ENCODE measurements around the gene PRSS33.

The PRSS33 gene

GRCh38 chr16:2743007-2743810 is 44.2 kb downstream of the PRSS33 start:
- DNase-seq (ENCODE audit: low read depth in 2 of 3, low spot score in 1 of 3), result no peak

DNA sequence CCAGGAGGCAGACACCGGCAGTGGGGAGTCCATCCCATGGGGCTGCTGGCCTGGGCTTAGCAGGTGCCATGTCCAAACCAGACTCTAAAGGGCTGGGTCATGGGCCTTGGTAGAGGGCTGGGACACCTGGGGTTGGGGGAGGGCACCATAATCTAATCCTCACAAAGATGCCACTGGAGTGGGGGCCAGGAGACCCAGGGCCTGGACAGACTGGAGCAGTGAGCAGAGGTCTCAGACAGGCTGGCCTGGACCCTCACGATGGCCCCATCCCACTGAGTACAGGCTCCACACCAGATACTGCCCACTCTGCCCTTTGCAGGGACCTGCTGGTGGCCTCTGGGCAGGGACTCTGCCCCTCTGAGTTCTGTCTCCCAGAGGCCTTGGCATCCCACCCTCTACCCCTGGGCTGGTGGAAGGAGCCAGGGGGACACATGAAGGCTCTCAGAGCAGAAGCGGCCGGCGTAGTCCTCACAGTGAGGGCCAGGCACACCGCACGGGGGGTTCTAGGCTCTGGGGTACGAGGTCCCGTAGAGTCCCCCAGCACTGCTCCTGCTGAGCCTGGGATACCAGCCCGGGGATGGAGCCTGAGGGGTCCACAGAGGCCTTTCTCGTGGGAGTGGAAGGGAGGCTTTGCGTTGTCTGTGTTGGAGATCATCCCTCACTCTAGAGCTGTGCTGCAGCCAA is 44.9 kb downstream of the PRSS33 start:
- DNase-seq (ENCODE audit: low read depth in 2 of 3, low spot score in 1 of 3), result no peak

DNA sequence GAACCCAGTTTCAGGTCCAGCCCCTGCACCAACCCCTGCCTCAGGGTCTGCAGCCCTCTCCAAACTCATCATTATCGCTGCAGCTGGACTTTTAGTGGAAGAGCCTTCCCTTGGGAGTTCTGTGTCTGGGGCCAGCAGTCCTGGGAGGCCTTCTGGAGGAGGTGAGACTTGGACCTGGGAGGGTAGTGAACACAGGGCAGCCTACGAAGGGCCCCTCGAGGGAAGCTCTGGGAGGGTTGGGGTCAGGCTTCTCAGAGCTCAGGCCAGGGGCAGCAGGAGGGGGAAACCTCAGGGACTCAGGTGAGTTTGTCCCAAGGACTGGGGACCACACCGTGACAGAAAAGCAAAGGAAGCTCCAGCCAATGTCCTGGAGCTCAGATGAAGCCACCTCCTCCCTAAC is 46.2 kb downstream of the PRSS33 start:
- DNase-seq (ENCODE audit: low read depth in 2 of 3, low spot score in 1 of 3), result no peak

- DNase-seq (ENCODE audit: low read depth in 2 of 3, low spot score in 1 of 3), result no peak
These were observed 46.9 kb downstream of the PRSS33 start for GRCh38 chr16:2740476-2740875.

- DNase-seq (ENCODE audit: low read depth in 2 of 3, low spot score in 1 of 3), result no peak
These were observed 47.5 kb downstream of the PRSS33 start for GRCh38 chr16:2739625-2740430.

- no peak for DNase-seq (ENCODE audit: low read depth in 2 of 3, low spot score in 1 of 3)
These were observed 48.7 kb downstream of the PRSS33 start for GRCh38 chr16:2738615-2739014.

DNA sequence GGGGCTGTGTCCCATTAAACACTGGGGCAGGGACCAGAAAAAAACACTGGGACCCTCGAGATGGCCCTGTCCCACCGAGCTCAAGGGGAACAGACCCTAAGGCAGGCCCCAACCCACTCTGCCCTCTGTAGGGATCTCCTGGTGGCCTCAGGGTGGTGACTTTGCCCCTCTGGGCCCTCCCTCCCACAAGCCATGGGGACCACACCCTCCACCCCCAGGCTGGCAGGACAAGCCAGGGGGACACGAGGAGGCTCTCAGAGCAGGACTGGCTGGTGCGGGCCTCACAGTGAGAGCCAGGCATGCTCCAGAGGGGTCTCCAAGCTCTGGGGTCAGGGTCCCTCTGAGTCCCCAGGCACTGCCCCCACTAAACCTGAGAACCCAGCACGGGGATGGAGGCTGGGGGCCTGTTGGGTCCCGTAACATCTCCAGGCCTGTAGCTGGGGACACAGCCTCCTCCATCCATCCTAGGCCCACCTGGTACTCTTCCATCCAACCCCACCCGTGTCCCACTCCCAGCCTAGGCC is 49.4 kb downstream of the PRSS33 start:
- no peak for DNase-seq (ENCODE audit: low read depth in 2 of 3, low spot score in 1 of 3)

DNA sequence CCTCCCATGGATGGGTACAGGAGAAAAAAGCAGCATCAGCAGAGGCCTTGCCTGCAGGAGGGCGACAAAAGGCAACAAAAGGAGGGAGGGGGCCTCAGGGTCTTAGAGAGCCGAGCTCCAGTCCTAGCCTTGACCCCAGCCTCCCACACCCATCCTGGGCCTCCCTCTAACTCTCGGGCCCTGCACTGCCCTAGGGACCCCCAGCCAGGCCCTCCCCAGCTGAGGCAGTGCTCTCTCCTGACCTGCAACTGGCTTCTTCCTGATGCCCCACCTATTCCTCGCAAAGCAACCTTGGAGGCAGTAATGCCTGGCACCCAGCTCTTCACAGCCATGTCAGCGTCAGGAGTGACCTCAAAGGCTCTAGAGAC is 50.1 kb downstream of the PRSS33 start:
- DNase-seq (ENCODE audit: low read depth in 2 of 3, low spot score in 1 of 3), result no peak

GRCh38 chr16:2736476-2737237 is 50.7 kb downstream of the PRSS33 start:
- no peak for DNase-seq (ENCODE audit: low read depth in 2 of 3, low spot score in 1 of 3)

DNA sequence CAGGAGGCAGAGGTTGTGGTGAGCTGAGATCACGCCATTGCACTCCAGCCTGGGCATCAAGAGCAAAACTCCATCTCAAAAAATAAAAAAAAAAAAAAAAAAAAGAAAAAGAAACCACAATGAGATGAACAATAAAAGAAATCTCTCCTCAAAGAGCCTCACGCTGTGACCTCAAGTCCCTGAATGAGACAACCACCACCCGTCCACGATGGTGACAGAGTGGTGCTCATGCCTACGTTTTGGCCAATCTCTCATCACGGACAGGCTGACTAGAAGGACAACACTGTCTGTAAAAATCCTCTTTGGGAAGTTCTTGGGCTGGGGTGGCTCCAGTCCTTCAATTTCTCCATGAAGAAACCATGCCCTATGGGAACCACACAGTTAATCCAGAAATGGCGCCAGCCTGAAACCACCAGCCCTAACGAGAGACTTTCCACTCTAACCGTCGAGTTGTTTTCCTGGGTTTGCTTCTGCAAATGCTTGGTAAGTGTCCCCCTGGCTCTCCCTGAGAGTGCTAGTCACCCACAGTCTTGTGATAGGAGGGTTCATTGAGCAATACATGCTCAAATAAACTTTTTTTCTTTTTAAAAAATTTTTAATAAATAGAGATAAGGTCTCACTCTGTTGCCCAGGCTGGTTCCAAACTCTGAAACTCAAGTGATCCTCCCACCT is 52.4 kb downstream of the PRSS33 start:
- DNase-seq (ENCODE audit: low read depth in 2 of 3, low spot score in 1 of 3), result no peak

Data from stimulated activated CD4-positive, alpha-beta T cell treated with anti-CD3 and anti-CD28 coated beads, Interleukin-12 subunit alpha, Interleukin-12 subunit beta, amount 100 ng/mL, for 48 hours (primary cell).